Inflammatory macrophage (primary cell): ENCODE measurements around the gene RRP8.

Experiments used
- DNase-seq, 2 donors: peaks; one replicate each; pipeline ENCODE4 v3.0.0-alpha.2; 2020 to 2022
- total RNA-seq, 18 experiments: gene quantifications; one replicate each; lab custom pipeline; 2026; ENCODE audit warnings: mixed read lengths in 6 of 18, inconsistent platforms in 2 of 18; lab: John Stamatoyannopoulos, UW

The RRP8 gene
- 9.4 to 28.9 (median 19.8) reads per million in 18 experiments for total RNA-seq

DNA sequence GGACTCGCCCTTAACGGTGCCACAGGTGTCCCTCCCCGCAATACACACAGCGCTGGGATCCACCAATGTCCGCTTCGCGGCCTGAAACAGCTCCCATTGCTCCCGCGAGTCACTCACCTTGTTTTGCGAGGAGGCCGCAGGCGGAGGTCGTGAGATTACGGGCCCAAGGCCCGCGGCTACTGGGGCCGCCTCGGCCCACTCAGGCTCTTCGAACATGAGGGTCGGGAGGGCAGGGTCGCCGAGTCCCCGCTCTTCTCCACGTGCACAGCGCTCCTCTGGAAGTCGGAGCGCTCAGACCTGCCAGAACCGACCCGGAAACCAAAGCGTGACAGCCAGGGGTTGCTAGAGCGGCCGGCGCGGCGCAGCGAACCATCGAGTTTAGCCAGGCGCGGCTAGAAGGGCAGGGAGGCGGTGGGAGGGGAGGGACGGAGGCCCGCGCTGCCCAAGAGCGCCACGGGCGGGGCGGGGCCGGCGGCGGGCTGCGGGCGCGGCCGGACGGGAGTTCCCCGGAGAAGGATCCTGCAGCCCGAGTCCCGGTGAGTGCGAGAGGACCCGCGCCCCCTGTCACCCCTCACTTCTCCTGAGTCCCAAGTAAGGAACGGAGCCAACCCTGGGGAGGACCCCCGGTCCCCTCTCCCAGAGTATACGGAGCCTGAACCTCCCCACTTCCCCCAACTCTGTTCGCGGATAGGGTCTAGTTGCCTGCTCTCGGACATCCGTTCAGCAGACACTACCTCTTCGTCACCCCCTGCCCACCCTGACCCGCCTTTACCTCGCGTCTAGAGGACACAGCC, at the start of gene RRP8, which contains the start of gene ILK:
TSS of gene RRP8 (minus strand) at position 330 of the 794 bp plus-strand sequence. CDS start at position 216, 114 bp downstream.
TSS of gene ILK (plus strand) at position 488 of the 794 bp plus-strand sequence. CDS start 498 bp downstream, outside the sequence.
- DNase-seq = peak; percentile 90

DNA sequence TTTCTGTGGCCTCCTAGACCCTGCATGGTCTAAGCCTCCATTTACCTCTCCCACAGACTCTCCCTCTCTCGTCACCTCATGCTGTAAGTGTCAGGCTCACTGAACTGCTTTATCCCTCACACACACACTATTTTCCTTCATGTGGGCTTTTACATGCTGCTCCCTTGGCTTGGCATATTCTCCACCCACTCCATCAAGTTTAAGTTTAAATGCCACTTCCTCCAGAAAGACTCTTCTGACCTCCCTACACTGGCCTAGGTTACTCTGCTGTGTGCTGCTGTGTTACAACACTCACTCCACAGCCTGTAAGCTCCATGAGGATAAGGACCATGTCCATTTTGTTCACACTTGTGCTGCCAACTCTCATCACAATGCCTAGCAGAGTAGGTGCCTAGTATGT, 49.7 kb upstream of the RRP8 start:
- peak; percentile 55 to 61 for DNase-seq

DNA sequence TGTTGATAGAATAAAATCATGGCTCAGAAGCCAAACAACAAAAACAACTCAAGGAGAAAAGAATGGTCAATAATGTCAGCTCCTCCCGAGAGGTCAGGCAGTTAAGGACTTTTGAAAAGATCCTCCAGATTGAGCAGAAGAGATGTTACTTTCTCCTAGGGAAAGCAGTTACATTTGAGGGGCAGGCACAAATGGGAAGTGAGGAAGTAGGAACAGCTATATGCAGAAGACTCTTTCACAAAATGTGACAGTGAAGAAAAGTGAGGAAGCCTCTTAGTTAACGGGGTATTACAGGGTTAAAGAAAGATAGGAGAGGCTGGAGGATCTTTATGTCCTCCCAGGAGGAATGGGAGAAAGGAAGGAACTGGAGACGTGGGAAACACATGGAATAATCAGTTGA, 48.8 kb upstream of the RRP8 start:
- DNase-seq = peak in 1 of 2 donors; percentile 11

DNA sequence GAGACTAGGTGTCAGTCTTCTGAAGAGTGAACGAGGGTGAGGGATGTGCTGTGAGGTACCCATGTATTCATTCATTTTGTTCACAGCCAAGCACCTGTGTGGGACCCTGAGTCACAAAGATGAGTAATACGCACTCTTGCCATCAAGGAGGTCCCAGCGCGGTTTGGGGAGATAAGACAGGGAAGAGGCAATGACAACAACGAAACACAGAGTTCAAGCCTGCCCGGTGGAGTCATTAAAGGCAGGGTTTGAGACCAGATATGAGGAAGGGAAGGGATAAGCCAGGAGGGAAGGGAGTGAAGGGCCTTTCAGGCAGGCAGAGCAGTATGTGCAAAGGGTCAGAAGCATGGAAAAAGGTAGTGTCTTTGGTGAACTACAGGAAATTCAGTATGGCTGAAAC, 47.6 kb upstream of the RRP8 start:
- no peak for DNase-seq

DNA sequence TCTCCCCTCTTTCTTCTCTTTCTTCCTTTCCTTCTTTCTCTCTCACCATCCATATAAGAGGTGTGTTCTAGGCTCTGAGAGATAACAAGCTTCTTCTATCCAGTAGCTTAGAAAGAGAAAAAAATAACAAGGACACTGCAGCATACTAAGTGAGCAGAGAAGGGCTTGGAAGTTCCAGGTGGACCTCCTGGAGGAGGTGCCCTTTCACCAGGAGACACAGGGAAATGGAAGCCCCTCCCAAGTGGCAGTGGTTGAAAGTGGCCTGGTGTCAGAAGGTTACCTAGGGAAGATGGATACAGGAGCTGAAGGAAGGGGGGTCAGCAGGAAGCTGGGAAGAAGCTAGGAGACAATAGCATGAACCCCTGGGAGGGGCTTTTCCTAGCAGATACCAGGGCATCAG, 46.7 kb upstream of the RRP8 start:
- no peak for DNase-seq

DNA sequence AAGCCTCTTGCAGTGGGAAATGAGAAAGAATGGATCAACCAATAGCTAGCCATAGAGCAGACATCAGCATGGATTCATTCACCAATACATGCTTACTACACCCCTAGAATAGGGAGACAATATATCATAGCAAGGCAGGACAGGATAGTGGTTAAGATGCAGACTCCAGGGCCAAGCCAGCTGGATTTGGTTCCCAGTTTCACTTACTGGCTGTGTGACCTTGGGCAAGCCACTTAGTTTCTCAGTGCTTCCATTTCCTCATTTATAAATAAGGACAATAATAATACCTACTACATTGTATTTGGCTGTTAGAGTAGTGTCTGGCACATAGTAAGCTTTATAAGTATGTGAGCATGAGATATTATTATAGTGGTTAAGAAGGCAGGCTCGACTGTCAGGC, 45.1 kb upstream of the RRP8 start:
- peak; percentile 59 to 62 for DNase-seq

DNA sequence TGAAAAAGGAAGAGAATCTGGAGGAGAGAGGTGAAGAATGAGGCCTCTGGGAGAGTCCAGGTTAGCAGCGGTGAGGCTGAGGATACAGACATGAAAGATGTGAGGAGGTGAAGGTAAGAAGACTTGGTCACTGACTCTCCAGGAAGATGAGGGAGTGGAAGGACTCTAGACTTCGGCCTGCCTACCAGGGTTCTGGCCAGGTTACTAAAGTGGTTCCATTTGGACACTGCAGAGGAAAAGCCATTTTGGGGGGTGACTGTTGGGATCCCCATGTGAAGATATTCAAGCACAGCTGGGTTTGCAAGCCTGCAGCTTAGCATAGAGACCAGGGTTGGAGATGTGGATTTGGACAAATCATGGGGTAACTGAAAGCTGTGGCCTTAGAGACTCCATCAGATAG, 44.4 kb upstream of the RRP8 start:
- no peak for DNase-seq

DNA sequence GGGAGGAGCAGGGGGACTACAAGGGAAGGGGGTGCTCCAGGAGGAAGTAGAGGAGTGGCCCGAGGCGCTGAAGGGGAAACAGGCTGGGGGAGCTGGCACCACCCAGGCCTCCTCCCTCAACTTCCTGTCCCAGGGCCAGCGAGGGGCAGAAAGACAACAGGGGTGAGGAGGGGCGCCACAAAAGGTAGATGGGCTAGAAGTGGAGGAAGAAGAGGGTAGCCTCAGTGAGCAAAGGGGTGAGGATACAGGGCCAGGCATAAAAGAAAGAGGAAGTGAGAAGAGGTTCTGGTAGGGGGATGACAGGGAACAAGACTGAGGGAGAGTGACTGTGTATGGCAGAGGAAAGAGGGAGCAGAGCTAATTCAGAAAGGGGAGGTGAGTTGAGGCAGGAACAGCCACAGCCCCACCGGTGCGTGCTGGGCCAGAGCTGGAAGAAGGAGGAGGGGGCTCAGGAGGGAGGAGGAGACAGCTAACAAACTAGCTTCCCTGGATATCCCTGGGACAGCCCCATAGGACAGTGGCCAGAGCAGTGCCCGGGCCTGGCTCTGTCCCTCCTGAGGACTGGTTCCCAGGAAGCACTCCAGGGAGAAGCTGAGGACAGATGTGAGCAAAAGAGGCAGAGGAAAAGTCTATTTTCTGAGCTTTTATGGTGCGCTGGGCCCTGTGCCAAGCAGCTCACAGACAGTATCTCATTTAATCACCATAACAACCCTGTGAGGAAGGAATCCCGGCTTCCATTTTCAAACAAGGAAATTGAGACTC, 43.7 kb upstream of the RRP8 start:
- peak; percentile 8 to 33 for DNase-seq

DNA sequence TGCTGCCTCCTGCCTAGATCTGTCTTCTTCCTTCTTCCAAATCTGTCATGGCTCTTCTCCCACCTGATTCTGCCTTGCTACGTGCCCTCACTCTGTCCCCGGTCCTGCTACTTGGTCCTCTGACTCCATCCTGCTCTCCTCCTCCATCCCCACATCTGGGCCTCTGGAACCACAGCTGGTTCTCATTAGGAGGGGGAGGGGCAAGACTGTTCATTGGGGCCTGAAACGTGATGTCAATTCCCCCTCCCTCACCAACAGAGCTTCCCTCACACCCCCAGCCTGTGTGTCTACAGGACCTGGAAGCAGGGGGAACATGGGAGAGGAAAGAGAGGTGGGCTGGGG, 43.1 kb upstream of the RRP8 start:
- no peak for DNase-seq

DNA sequence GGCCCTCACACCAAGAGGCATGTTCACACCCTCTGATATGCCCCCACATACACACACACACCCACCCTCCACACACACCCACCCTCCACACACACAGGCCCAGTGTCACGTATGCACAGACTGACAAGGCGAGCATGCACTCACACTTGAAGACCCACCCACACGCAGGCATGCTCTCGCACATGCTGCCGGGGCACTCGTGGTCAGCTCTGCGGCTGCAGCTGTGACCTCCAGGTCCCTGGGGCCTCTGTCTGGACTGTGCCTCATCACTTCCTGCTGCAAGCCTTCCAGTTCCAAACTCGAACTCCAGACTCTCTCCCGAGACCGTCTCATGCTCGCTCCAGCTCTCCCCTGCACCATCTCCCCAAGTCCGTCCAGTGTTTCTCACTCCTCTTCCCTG, 42.7 kb upstream of the RRP8 start:
- DNase-seq = peak; percentile 41 to 58

DNA sequence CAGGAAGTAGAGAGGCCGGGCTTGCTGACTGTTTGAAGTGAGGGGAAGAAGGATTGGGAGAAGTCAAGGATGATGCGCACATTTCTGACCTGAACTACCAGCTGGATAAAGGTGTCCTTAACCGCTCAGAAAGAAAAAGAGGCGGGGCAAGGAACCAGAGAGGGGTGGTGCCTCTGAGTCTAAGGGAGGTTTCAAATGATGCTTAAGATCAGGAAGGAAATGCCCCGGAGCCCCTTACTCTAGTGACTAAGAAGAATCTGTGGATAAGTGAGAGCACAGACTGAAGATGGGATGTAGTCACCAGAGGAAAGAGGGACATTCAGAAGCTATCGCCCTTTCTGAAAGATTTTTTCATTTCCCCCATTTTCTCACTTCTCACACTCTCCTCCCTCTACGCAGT, 39.5 kb upstream of the RRP8 start:
- DNase-seq = no peak

DNA sequence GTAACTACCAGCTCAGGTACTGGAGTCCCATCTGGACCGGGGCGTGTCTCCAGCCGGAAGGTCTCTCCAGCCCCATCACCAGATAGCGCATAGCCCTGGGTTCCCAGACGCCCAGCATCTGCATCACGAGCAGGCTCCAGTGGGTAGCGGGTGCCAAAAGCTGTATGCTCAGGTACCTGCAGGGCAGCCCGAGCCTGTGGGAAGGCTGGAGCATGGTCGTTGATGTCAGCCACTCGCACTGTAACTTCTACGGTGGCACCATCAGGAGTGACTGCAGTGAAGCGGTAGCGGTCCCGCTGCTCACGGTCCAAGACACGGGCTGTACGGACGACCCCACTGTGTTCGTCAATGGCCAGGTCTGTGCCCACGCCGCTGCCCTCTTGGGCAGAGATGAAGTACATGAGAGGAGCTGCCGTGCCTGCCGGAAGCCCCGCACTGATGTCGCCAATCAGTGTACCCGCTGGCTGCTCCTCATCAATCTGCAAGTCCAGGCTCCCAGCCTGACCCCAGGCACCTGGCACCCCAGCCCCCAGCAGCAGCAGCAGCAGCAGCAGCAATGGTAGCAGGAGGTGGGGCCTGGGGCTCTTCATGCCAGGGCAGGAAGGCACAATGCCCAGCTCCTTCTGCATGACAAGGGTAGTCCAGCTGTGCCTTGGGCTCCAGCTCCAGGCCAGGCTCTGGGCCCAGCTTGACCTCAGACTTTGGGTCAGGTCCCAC, 37.7 kb upstream of the RRP8 start:
- DNase-seq = no peak

DNA sequence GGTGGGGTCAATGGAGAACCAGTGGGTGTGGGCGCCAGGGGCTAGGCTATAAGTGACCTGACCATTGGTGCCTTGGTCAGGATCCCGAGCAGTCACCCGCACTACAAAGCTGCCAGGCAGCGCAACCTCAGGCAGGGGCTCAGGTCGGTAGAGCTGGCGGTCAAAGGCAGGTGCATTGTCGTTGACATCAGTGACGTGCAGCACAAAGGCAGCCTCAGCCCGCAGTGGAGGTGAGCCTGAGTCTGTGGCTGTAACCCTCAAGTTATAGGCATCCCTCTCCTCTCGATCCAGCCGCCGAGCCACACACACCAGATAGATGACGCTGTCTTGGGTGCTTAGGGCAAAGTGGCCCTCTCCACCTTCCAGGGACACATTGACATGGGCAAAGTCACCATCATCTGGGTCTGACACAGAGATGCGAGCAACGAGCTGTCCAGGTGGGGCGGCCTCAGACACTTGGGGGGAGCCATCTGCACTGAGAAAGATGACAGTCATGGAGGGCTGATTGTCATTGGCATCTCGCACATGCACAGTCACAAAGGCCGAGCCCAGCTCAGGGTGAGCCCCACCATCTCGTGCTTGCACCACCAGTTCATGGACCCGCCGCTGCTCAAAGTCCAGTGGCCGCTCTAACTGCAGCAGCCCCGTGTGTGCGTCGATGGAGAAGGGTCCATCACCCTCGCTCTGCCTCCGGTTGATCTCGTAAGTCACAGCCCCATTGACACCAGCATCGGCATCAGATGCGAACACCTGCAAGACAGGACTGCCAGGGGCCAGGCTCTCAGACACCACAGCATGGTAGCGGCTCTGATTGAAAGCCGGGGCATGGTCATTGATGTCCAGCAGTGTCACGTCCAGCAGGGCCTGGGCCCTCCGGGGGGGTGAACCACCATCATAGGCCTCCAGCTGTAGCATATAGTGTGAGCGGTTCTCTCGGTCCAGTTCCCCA, 36.9 kb upstream of the RRP8 start:
- no peak for DNase-seq

DNA sequence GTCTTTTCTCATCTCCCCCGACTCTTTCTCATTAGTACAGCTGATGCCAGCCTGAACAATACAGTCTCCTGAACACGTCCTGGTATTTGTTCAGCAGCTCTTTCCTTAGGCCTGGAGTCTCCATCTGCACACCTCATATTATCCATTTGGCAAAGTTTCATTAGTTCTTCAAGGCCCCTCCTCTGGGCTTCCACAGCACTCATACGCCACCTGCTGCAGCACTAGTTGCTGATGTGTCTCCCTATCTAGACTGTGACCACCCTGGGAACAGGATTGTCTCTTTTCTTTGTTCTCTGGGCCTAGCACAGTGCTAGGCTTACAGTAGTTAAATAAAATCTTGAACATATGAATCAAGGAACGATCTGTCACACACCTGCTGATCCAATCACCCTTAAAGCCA, 35.0 kb upstream of the RRP8 start:
- no peak for DNase-seq

DNA sequence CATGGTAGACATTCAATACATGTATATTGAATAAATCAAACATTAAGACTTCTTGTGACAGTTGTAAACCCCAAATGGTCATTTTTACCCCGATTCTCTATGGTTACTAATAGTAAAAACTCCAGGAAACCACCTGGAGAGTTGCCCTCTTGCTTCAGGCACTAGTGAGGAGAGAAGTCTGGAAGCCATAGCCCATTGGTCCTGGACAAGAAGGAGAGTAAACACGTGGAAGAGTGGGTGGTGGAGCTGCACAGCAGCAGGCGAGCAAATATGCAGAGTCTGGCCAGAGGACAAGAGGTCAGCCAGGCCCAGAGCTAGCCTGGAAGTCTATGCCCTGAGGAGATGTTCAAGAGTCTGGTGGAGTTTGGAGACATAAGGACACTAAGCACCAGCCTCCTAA, 34.5 kb upstream of the RRP8 start:
- no peak for DNase-seq

DNA sequence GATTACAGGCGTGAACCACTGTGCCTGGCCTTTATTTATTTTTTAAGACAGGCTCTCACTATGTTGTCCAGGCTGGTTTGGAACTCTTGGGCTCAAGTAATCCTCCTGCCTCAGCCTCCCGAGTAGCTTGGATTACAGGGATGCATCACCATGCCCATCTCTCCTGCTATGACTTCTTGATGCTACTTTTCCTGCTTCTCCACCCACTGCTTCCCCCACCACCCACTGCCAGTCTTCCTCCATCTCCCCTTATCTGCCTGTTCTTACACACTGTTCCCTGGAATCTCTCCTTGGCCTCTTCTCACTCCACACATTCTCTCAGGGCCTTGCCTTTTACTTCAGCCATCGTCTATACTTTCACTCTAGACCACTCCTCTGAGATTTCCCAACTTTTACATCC, 33.1 kb upstream of the RRP8 start:
- DNase-seq = no peak

DNA sequence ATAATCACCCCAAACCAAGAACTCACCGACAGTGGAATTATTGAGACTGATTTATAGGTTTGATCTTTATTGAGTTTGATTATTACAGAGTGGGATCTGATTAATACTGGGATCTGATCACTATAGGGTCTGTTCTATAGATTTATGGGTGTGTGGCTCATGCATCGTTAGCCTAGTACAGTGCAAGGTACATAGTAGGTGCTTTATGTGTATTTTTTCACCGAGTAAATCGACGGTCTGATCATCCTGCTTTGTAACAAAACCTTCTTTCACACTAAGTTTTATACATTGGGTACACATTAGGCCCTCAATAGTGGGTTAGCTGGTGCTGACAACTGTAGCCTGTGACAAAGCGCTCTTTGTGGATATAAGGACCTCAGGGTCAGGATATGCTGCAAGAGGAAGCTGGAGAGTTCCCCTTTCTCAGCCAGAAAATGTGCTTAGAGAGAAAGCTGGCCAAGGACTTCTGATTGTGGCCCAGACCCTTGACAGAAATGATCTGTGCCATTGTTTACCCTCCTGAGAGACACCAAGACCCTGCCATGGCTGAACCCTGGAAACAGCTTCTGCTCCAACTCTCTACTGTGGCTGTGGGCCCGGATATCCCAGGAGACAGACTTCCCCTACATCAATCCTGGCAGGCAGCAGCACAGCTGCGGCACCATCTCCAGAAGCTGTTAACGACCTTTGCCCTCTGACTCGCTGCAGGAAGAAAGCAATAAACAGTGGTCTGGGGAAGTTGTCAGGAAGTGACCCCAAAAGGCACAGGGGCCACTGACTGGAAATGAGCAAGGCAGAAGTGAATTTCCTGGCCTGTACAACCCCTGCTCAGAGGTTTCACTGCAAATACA, 31.9 kb upstream of the RRP8 start:
- peak; percentile 80 to 82 for DNase-seq

DNA sequence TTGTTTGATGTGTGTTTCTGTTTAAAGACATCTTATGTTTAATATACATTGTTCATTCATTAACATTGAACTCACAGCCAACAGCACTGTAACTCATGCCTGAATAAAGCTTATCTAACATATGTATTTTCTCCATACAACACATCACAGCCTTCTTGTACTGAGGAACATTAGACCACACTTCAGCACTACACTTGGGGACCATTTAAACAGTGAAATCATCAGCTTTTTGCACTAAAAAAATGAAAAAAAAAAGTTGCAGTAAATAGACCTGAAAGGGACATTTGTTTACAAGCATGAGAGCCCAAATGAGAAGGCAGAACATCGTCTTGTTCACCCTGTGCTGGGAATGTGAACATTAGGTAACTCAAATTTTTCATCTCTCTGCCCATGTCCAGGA, 31.1 kb upstream of the RRP8 start:
- no peak for DNase-seq

DNA sequence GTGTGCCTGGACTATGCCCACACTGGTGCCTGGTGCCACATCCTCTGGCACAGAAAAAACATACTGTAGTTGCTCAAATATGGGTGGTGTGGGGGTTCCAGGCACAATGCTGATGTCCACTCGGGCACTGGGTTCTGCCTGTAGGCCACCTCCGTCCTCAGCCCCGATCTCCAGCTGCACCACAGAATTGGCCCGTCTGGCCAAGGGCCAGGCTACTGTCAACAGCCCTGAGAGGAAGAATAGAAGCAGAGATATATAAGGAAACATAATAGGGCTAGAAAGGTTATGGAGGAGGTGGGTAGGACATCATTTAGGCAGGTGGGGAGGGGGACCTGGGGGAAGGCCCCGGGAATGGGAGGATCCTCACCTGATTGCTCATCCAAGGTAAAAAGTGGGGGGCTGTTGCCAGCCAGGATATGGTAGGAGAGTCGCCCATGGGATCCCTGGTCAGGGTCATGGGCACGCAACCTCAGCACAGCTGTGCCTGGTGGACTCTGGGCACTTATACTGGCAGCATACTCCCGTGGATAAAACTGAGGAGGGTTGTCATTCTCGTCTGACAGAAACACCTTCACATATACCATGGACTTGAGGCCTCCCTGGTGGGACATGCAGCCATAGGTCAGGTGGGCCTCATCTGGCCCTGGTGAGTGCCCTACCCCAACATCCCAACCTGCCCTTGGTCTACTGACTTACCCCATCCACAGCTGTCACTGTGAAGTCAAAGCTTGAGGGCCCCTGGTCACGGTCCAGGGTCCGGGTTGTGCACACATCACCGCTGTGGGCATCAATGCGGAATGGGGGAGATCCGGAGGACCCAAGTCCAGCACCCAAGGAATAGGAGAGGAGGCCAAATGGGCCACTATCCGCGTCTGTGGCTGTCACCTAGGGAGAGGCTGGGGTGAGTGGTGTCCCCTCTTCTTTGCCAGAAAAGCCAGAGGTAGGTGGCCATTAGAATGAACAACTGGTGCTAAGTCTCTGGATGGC, 30.3 kb upstream of the RRP8 start:
- DNase-seq = no peak
